Limb (tissue), 2 donors: ENCODE data around the gene EVC.
A peak's percentile ranks its signal among the peaks of the same experiment; 100 is the strongest.

Experiments used
- DNase-seq, 2 donors: peaks; one replicate each; pipeline ENCODE4 v3.0.0-alpha.2; 2016; ENCODE audit errors: extremely low spot score in 2 of 2

The EVC gene

GRCh38 chr4:5785806-5786680, 75.0 kb downstream of the EVC start:
- no peak for DNase-seq

GRCh38 chr4:5787311-5787710, 76.3 kb downstream of the EVC start:
- DNase-seq = no peak

GRCh38 chr4:5788144-5788543, 77.1 kb downstream of the EVC start:
- DNase-seq = no peak

DNA sequence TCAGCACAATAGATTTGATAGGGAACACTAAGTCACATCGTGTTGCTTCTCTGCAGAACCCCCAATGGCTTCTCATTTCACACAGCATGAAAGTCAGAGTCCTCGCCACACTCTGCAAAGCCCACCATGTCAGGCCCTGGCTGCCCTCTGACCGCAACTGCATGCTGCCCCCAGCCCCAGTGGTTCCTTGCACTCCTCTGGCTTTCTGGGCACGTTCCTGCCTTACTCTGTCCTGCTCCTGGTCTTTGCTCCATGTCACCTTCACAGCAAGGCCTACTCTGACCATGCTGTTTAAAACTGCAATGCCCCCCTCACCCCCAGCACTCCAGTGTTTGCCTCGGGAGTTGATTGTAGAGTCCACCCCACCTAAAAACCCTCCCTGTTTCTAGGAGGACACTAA, 78.1 kb downstream of the EVC start:
- DNase-seq = no peak

DNA sequence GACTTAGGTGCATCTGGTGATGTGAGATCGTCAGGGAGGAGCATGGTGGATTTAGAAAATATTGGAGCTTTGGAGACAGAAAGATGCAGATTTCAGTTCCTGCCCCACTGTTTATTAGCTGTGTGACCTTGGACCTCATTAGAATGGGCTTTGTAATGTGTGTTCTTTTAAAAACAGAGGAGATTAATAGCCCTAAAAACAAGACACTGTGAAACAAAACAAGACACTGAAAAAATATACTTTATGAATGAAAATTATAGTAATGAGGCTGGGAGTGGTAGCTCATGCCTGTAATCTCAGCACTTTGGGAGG, 79.5 kb downstream of the EVC start:
- no peak for DNase-seq

DNA sequence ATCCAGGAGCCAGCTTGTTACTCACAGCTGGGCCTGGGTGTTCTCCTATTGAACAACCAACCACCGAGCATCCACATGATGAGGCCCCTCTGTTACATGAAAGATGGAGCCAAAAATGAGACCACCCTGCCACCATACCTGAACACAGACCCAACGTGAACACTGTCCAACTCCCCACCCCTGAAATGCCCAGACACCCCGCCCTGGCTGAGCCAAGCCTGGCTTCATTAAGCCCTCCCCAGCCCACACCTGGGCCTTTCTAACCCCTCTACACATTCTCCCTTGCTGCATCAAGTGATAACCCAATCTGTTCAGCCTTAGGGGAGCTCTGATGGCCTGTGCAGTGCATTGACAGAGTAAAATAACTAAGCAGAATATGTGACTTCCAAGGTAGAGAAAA, 80.7 kb downstream of the EVC start:
- no peak for DNase-seq

DNA sequence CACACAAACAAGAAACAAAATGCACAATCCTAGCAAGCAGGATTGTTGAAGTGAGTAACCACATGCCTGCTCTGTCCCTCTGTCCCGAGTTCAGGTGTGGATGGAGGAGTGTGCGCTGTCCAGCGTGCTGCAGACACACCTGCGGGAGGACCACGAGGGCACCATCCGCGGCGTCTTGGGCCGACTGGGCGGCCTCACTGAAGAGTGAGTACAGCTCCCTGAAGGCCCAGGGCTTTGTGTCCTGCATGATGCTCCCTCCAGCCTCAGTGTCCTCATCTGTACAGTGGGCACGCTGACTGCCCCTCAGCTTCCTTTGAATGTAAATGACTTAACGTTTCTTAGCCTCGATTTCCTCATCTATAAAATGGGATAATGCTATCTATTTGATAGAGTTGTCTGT, 82.5 kb downstream of the EVC start:
- DNase-seq = peak in 1 of 2 donors; percentile 11

GRCh38 chr4:5795580-5795979, 84.6 kb downstream of the EVC start:
- DNase-seq = no peak

DNA sequence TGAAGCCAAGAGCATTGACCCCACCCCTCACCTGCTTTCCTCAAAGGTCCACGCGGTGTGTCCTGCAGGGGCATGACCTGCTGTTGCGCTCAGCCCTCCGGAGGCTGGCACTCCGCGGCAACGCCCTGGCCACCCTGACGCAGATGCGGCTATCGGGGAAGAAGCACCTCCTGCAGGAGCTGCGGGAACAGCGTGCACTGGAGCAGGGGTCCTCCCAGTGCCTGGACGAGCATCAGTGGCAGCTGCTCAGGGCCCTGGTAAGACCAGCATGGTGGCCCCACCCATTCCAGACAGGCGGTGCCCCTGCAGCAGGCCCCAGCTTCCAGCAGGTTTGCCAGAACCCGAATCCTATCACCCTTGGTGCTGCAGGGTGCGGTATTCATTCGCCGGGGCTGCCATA, 86.0 kb downstream of the EVC start:
- DNase-seq = peak in 1 of 2 donors; percentile 18

DNA sequence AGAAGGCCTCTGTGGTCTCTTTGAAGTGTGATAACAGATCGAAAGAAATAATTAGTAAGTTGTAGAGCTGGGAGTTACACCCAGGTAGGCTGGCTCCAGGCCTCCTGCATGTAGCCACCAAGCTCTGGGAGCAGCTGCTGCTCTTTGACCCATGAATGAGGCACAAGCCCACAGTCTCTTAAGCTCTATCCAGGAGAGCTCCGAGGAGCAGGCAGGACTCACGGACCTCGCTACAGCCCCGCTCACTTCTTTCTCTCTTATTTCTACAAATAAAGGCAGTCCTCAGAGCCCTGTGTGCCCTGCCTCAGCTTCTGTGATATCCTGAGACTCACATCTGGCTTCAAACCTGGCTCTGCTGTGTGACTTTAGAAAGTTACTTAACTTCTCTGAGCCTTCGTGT, 86.9 kb downstream of the EVC start:
- no peak for DNase-seq

DNA sequence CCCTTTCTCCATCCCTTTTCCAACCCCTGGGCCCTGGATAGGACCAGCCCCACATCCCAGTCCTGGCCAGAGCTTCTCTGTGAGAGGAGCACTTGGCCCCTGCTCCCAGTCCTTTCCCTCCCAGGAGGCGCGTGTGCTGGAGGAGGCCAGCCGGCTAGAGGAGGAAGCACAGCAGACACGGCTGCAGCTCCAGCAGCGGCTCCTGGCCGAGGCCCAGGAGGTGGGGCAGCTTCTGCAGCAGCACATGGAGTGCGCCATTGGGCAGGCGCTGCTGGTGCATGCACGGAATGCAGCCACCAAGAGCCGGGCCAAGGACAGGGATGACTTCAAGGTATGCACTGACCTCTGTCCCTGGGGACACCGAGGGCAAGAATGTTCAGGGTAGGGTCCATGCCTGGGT, 87.5 kb downstream of the EVC start:
- DNase-seq = peak in 1 of 2 donors; percentile 12

DNA sequence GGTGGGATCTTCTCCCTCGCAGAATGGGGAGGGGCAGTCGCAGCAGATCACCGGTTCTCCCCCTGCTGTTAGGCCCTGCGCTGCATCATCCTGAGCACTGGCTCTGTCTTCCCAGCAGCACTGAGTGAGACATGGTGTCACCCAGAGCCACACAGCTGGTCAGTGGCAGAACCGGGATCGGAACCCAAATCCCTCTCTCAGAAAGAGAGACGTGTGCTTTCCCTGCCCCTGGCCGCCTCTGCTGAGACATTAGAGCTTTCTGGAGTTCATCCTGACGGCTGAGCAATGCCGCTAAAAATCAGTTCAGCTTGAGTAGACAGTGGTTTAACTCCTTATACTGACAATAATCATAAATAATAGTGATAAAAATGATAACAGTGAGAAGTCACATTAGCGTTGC, 87.9 kb downstream of the EVC start:
- DNase-seq = peak in 1 of 2 donors; percentile 16

- peak in 1 of 2 donors; percentile 12 for DNase-seq
Observed at GRCh38 chr4:5799406-5799805, 88.4 kb downstream of the EVC start.

DNA sequence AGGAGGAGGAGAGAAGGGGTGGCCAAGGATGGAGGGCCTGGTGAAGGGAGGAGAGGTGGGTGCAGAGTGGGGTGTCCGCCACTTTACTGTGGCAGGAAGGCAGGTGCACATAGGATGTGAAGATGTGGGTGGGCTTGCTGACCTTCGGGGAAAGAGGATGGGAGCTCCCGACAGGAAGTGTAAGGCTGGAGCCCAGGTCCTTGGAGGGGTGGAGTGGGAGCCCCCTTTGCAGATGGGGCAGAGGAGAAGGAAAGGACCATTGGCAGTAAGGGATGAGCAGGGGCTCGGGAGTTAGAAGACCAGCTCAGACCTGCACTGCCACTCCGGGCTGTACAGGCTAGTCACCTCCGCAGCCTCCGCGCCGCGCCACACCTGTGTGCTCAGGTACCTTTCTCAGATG, 89.5 kb downstream of the EVC start:
- DNase-seq = peak in 1 of 2 donors; percentile 17

GRCh38 chr4:5801696-5802095, 90.7 kb downstream of the EVC start:
- DNase-seq = no peak

- DNase-seq = no peak
Observed at GRCh38 chr4:5802565-5802964, 91.6 kb downstream of the EVC start.

DNA sequence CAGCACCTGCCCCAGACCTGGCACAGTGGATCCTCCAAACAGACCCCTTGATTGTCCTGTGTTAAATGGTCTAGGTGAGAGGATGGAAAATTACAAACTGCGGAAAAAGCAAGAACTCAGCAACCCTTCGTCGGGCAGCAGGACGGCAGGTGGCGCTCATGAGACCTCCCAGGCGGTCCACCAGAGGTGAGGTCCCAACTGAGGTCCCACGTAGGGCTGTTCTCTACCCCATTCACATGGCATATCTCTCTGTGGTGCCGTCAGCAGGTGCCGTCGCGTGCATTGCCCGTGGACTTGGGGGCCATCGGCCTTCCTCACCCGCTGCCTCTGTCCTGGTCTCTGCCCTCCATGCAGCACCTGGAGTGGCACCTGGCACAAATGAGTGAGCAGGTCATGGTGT, 93.7 kb downstream of the EVC start:
- DNase-seq = no peak

DNA sequence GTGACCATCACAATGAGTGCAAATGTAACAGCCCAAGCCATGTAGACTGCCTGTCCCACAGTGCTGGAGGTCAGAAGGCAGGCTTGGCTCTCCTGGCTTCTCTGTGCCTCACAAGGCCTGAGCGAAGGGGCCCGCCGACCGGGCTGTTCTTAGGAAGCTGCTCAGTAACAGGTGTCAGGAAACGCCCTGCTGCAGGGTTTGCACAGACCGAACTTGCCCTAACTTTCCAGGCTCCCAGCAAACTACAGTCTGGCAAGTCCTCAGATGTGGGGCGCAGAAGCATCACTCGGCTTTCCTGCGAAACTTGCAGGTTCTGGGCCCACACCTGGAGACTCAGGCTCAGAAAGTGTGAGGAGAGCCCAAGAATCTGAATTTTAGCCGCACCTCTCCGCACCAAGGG, 94.3 kb downstream of the EVC start:
- DNase-seq = no peak

- DNase-seq = no peak
Observed at GRCh38 chr4:5808081-5808741, 97.2 kb downstream of the EVC start.

GRCh38 chr4:5809216-5809776, 98.3 kb downstream of the EVC start:
- no peak for DNase-seq

- no peak for DNase-seq
Observed at GRCh38 chr4:5810151-5810550, 99.2 kb downstream of the EVC start.

DNA sequence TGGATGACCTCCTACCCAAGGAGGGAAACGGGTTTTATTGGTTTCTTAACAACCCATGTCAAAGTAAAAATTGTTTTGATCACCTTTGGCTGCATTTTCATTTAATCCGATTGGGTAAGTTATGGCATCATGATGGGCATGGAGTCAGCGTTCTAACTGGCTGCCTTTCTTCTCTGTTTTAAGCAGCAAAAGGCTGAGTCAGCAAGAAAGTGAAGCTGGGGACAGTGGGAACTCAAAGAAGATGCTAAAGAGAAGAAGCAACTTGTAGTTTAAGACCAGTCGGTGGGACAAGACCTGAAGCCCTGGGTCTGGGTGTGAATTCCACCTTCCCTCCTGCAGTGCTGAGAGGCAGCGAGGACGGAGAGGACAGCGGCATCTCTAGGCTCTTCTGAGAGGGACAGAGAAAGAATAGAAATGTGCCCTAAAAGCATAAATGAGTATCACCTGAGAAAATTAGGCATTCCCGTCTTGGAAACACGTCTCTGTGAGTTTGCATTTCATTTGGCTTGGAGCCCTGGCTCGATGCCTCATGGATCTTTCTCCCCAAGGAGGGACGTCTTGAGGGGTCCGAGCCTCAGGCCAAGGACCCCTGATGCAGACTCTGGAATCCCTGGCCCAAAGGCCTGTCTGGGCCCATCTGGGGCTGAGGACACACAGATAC, 99.9 kb downstream of the EVC start:
- no peak for DNase-seq
